GM12891 (cell line): Measurements from ENCODE around the gene FLAD1.

Source experiments
- POLR2A ChIP-seq: IDR thresholded peaks from 2 replicates; pipeline ENCODE4 v1.6.1; 2011; ENCODE audit warnings: low read depth, low read length, control low read depth
- POLR2AphosphoS5 ChIP-seq: IDR thresholded peaks from 2 replicates; pipeline ENCODE4 v1.6.1; 2011; ENCODE audit warnings: low read depth, low read length, control low read depth
- TAF1 ChIP-seq: IDR thresholded peaks from 2 replicates; pipeline ENCODE4 v1.6.1; 2011; ENCODE audit warnings: low read depth, low read length, control low read depth

- TF ChIP-seq POLR2AphosphoS5 (no peak; the same call in 1 of the 2 replicates), POLR2A (no peak), TAF1 (no peak)
Observed at GRCh38 chr1:154988058-154988954, 5.2 kb downstream of the FLAD1 start.
